SH-SY5Y (cell line): ENCODE results near the gene ACTA1.

ENCODE experiments used
- GATA2 ChIP-seq: IDR thresholded peaks from 2 replicates; pipeline ENCODE4 v1.6.1; 2011; ENCODE audit warnings: mild to moderate bottlenecking, low read depth, low read length
- GATA3 ChIP-seq: IDR thresholded peaks from 2 replicates; pipeline ENCODE4 v1.6.1; 2011; ENCODE audit warnings: low read depth, mild to moderate bottlenecking, low read length, moderate library complexity

DNA sequence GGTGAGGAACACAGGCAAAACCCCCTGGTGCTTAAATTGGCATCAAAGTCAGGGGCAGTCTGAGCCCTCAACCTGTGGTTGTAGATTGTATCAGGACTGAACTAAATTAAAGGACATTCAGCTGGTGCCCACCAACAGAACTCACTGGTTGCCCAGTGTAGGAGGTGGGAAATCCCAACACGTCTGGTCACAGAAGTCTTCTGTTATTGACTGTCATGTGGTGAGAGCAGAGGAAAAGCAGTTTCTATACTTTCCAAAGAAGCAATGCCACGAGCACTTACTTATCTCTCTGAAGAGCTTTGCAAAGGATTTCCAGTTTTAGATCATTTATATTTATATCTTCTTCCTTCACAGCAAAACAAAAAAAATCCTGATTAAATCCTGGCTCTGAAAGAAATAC lies 15.0 kb upstream of the ACTA1 start:
- TF ChIP-seq GATA3 (no peak), GATA2 (no peak)
